Liver (tissue), 9 donors: ENCODE results near the gene IREB2. TPM values are rescaled to one million over a fixed set of nuclear protein-coding genes. Genes with fewer than 3 reads are reported as not detected.

Experiments
- DNase-seq: peaks from one replicate; pipeline ENCODE4 v3.0.0-alpha.2; 2017; ENCODE audit warnings: low spot score
- H3K27ac ChIP-seq, 2 donors: one replicate each; pipeline ENCODE4 v1.7.0; 2013; ENCODE audit warnings: inconsistent platforms in 2 of 2, low read length in 2 of 2, control low read depth in 1 of 2, low read depth in 1 of 2, mild to moderate bottlenecking in 1 of 2
- H3K27me3 ChIP-seq, 4 donors: one replicate each; pipeline versions ENCODE4 v1.6.1 to v1.7.0; 2013; ENCODE audit warnings: low read length in 3 of 4, inconsistent platforms in 1 of 4, mild to moderate bottlenecking in 1 of 4, moderate library complexity in 1 of 4; ENCODE audit not compliant: control insufficient read depth in 4 of 4, insufficient read depth in 4 of 4
- H3K36me3 ChIP-seq, 4 donors: one replicate each; pipeline versions ENCODE4 v1.6.1 to v1.7.0; 2013; ENCODE audit warnings: low read length in 3 of 4, mild to moderate bottlenecking in 3 of 4, low read depth in 1 of 4, moderate library complexity in 1 of 4; ENCODE audit not compliant: control insufficient read depth in 4 of 4, insufficient read depth in 3 of 4
- H3K4me1 ChIP-seq, 4 donors: one replicate each; pipeline versions ENCODE4 v1.6.1 to v1.7.0; 2013; ENCODE audit warnings: low read length in 3 of 4, mild to moderate bottlenecking in 3 of 4, moderate library complexity in 1 of 4; ENCODE audit not compliant: control insufficient read depth in 4 of 4, insufficient read depth in 4 of 4
- H3K4me3 ChIP-seq, 3 donors: one replicate each; pipeline versions ENCODE4 v1.6.1 to v1.7.0; 2013; ENCODE audit warnings: low read length in 3 of 3, control low read depth in 1 of 3, low read depth in 1 of 3, mild to moderate bottlenecking in 1 of 3
- H3K9ac ChIP-seq, 2 donors: one replicate each; pipeline ENCODE4 v1.7.0; 2013; ENCODE audit warnings: low read length in 2 of 2, mild to moderate bottlenecking in 2 of 2, moderate library complexity in 2 of 2, control low read depth in 1 of 2, low read depth in 1 of 2
- H3K9me3 ChIP-seq, 4 donors: one replicate each; pipeline versions ENCODE4 v1.6.1 to v1.7.0; 2013; ENCODE audit warnings: low read length in 3 of 4; ENCODE audit not compliant: control insufficient read depth in 4 of 4
- EGR1 ChIP-seq, 2 donors: IDR thresholded peaks; 2 replicates each; pipeline ENCODE4 v1.6.1; 2016 to 2018; ENCODE audit warnings: antibody characterized with exemption in 2 of 2, low read depth in 2 of 2
- FOXA1 ChIP-seq: IDR thresholded peaks from 2 replicates; pipeline ENCODE4 v1.6.1; 2016; ENCODE audit warnings: antibody characterized with exemption
- FOXA2 ChIP-seq: IDR thresholded peaks from 2 replicates; pipeline ENCODE4 v1.6.1; 2016; ENCODE audit warnings: antibody characterized with exemption
- GABPA ChIP-seq, 2 donors: IDR thresholded peaks in 1 of 2; conservative IDR thresholded peaks in 1 of 2; 2 replicates each; pipeline ENCODE4 v1.6.1; 2016; ENCODE audit warnings: antibody characterized with exemption in 2 of 2, mild to moderate bottlenecking in 1 of 2, moderate library complexity in 1 of 2
- HNF4A ChIP-seq, 2 donors: conservative IDR thresholded peaks; 2 replicates each; pipeline ENCODE4 v1.6.1; 2016; ENCODE audit warnings: antibody characterized with exemption in 2 of 2, mild to moderate bottlenecking in 2 of 2
- HNF4G ChIP-seq: IDR thresholded peaks from 2 replicates; pipeline ENCODE4 v1.6.1; 2016; ENCODE audit warnings: antibody characterized with exemption
- JUND ChIP-seq, 2 donors: IDR thresholded peaks; 2 replicates each; pipeline ENCODE4 v1.6.1; 2016; ENCODE audit warnings: antibody characterized with exemption in 2 of 2
- NR2F2 ChIP-seq: IDR thresholded peaks from 2 replicates; pipeline ENCODE4 v1.6.1; 2016; ENCODE audit warnings: antibody characterized with exemption
- RAD21 ChIP-seq, 2 donors: IDR thresholded peaks; 2 replicates each; pipeline ENCODE4 v1.6.1; 2016; ENCODE audit warnings: antibody characterized with exemption in 2 of 2, mild to moderate bottlenecking in 2 of 2
- RXRA ChIP-seq, 2 donors: IDR thresholded peaks; 2 replicates each; pipeline ENCODE4 v1.6.1; 2017 to 2018; ENCODE audit warnings: antibody characterized with exemption in 2 of 2, mild to moderate bottlenecking in 1 of 2
- SP1 ChIP-seq: IDR thresholded peaks from 2 replicates; pipeline ENCODE4 v1.6.1; 2018; ENCODE audit warnings: antibody characterized with exemption, mild to moderate bottlenecking
- TAF1 ChIP-seq: conservative IDR thresholded peaks from 2 replicates; pipeline ENCODE4 v1.6.1; 2016; ENCODE audit warnings: antibody characterized with exemption, mild to moderate bottlenecking
- YY1 ChIP-seq: IDR thresholded peaks from 2 replicates; pipeline ENCODE4 v1.6.1; 2016; ENCODE audit warnings: antibody characterized with exemption, mild to moderate bottlenecking
- WGBS: extraction: QIAGEN DNeasy Blood & Tissue Kit; methylation state at CpG from one replicate; pipeline ENCODE4 v1.1.7; 2013; 5-methylcytosine and 5-hydroxymethylcytosine counted together
- polyA plus RNA-seq, 2 donors: library from polyadenylated mRNA; stranded (reverse) in 1 of 2; unstranded in 1 of 2; fragments of 200-250 nt in 1 of 2; fragments of >200 nt in 1 of 2; fragmentation: Nextera tagmentation in 1 of 2; extraction: Ambion mirVana in 1 of 2; gene quantifications; one replicate each; pipeline versions ENCODE4 v1.2.1 to v1.2.3, GENCODE V29; 2013 to 2015
- total RNA-seq, 2 donors: library from RNA; depleted of rRNA; stranded (reverse); fragments of >200 nt; gene quantifications; one replicate each; pipeline ENCODE4 v1.2.3, GENCODE V29; 2014
- TF ChIP-seq, protein P1 (sequence below): IDR thresholded peaks from 2 replicates; pipeline ENCODE4 v1.6.1; 2016; ENCODE audit warnings: antibody characterized with exemption, mild to moderate bottlenecking
- TF ChIP-seq, protein P2 (sequence below): IDR thresholded peaks from 2 replicates; pipeline ENCODE4 v1.6.1; 2016; ENCODE audit warnings: antibody characterized with exemption
- TF ChIP-seq, protein P3 (sequence below): fragments of 150-350 bp; IDR thresholded peaks from 2 replicates; pipeline ENCODE4 v1.5.1; 2017; ENCODE audit warnings: improper control_type of control experiment, low read depth, low read length; ENCODE audit not compliant: missing input control
- TF ChIP-seq, protein P4 (sequence below): IDR thresholded peaks from 2 replicates; pipeline ENCODE4 v1.6.1; 2016; ENCODE audit warnings: antibody characterized with exemption
- TF ChIP-seq, protein P5 (sequence below): IDR thresholded peaks from 2 replicates; pipeline ENCODE4 v1.6.1; 2016; ENCODE audit warnings: antibody characterized with exemption
- donor health status: healthy.
- donor health status: healthy.
- donor health status: healthy.
- donor health status: healthy.
- donor health status: healthy.

The IREB2 gene
- total and polyA plus RNA-seq, 4 donors: 7.0 to 51.4 (median 17.0) TPM

DNA sequence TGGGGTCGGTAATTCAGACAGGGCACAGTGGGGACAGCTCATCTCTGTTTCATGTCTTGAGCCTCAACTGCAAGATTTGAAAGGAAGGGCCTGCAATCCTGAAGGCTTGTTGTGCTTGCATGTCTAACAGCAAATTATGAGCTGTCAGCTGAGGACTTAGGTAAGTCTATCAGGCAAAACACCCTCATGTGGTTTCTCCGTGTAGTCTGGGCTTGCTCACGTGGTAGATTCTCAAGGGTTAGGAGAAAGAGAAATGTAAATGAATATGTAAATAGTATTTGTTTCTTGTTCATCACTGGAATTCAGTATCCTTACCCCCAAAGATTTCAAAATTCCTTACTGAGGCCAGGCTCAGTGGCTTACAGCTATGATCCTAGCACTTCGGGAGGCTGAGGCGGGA is 39.3 kb downstream of the IREB2 start:
- H3K27me3 ChIP-seq: no peaks in the 10 kb centered on the region
- 77% methylated on average over 5 of the region's 5 CpGs for WGBS
- H3K9me3 ChIP-seq: no peaks in the 10 kb centered on the region
- H3K27ac ChIP-seq: no peak overlapping the region
- TF ChIP-seq, protein P1, sequence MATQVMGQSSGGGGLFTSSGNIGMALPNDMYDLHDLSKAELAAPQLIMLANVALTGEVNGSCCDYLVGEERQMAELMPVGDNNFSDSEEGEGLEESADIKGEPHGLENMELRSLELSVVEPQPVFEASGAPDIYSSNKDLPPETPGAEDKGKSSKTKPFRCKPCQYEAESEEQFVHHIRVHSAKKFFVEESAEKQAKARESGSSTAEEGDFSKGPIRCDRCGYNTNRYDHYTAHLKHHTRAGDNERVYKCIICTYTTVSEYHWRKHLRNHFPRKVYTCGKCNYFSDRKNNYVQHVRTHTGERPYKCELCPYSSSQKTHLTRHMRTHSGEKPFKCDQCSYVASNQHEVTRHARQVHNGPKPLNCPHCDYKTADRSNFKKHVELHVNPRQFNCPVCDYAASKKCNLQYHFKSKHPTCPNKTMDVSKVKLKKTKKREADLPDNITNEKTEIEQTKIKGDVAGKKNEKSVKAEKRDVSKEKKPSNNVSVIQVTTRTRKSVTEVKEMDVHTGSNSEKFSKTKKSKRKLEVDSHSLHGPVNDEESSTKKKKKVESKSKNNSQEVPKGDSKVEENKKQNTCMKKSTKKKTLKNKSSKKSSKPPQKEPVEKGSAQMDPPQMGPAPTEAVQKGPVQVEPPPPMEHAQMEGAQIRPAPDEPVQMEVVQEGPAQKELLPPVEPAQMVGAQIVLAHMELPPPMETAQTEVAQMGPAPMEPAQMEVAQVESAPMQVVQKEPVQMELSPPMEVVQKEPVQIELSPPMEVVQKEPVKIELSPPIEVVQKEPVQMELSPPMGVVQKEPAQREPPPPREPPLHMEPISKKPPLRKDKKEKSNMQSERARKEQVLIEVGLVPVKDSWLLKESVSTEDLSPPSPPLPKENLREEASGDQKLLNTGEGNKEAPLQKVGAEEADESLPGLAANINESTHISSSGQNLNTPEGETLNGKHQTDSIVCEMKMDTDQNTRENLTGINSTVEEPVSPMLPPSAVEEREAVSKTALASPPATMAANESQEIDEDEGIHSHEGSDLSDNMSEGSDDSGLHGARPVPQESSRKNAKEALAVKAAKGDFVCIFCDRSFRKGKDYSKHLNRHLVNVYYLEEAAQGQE: no peak
- TF ChIP-seq FOXA1 (no peak), NR2F2 (no peak), RXRA (IDR thresholded peaks at IDR 0.05) (no peak), YY1 (no peak), SP1 (no peak)
- TF ChIP-seq, protein P2, sequence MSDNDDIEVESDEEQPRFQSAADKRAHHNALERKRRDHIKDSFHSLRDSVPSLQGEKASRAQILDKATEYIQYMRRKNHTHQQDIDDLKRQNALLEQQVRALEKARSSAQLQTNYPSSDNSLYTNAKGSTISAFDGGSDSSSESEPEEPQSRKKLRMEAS: no peak
- TF ChIP-seq, protein P3, sequence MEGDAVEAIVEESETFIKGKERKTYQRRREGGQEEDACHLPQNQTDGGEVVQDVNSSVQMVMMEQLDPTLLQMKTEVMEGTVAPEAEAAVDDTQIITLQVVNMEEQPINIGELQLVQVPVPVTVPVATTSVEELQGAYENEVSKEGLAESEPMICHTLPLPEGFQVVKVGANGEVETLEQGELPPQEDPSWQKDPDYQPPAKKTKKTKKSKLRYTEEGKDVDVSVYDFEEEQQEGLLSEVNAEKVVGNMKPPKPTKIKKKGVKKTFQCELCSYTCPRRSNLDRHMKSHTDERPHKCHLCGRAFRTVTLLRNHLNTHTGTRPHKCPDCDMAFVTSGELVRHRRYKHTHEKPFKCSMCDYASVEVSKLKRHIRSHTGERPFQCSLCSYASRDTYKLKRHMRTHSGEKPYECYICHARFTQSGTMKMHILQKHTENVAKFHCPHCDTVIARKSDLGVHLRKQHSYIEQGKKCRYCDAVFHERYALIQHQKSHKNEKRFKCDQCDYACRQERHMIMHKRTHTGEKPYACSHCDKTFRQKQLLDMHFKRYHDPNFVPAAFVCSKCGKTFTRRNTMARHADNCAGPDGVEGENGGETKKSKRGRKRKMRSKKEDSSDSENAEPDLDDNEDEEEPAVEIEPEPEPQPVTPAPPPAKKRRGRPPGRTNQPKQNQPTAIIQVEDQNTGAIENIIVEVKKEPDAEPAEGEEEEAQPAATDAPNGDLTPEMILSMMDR: no peak
- TF ChIP-seq, protein P4, sequence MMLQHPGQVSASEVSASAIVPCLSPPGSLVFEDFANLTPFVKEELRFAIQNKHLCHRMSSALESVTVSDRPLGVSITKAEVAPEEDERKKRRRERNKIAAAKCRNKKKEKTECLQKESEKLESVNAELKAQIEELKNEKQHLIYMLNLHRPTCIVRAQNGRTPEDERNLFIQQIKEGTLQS: no peak
- no peak overlapping the region for H3K9ac ChIP-seq
- H3K36me3 ChIP-seq: peaks cover 6 to 56% (median 36%) of the 10 kb centered on the region in 4 donors
- no peak overlapping the region for H3K4me3 ChIP-seq
- H3K4me1 ChIP-seq: no peaks in the 10 kb centered on the region
- DNase-seq: no peak

DNA sequence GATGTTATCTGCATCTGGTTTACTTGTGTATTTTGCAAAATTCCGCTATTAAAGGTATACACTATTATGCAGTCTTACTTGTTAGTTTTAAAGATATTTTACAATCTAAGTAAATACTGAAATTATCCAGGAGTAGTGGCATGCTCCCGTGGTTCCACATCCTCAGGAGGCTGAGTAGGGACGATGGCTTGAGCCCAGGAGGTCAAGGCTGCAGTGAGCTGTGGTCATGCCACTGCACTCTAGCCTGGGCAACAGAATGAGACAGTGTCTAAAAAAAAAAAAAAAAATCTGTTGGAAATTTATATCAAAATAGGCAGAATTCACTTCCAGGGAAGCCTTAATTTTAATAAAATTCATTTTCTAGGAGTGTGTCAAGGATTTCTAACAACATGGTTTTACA is 41.6 kb downstream of the IREB2 start:
- no peak for DNase-seq
- Histone ChIP-seq H3K4me3 (no peak overlapping the region), H3K36me3 (peaks cover 10 to 55% (median 36%) of the 10 kb centered on the region in 4 donors), H3K9me3 (no peaks in the 10 kb centered on the region), H3K27ac (no peak overlapping the region), H3K4me1 (no peaks in the 10 kb centered on the region), H3K9ac (no peak overlapping the region), H3K27me3 (no peaks in the 10 kb centered on the region)
- 85% methylated on average over 3 of the region's 3 CpGs for WGBS
- no peak for TF ChIP-seq YY1
- no peak for TF ChIP-seq EGR1 (IDR thresholded peaks at IDR 0.05; ENCODE audit: low read depth in 2 of 2)
- TF ChIP-seq FOXA2: no peak
- TF ChIP-seq HNF4A (conservative IDR thresholded peaks at IDR 0.05): no peak
- no peak for TF ChIP-seq JUND (IDR thresholded peaks at IDR 0.05)
- TF ChIP-seq, protein P4: no peak
- TF ChIP-seq, protein P2: no peak
- no peak for TF ChIP-seq HNF4G
- TF ChIP-seq TAF1: no peak
- TF ChIP-seq RAD21 (IDR thresholded peaks at IDR 0.05): no peak
- no peak for TF ChIP-seq NR2F2
- TF ChIP-seq RXRA (IDR thresholded peaks at IDR 0.05): no peak
- TF ChIP-seq FOXA1: no peak
- TF ChIP-seq, protein P5, sequence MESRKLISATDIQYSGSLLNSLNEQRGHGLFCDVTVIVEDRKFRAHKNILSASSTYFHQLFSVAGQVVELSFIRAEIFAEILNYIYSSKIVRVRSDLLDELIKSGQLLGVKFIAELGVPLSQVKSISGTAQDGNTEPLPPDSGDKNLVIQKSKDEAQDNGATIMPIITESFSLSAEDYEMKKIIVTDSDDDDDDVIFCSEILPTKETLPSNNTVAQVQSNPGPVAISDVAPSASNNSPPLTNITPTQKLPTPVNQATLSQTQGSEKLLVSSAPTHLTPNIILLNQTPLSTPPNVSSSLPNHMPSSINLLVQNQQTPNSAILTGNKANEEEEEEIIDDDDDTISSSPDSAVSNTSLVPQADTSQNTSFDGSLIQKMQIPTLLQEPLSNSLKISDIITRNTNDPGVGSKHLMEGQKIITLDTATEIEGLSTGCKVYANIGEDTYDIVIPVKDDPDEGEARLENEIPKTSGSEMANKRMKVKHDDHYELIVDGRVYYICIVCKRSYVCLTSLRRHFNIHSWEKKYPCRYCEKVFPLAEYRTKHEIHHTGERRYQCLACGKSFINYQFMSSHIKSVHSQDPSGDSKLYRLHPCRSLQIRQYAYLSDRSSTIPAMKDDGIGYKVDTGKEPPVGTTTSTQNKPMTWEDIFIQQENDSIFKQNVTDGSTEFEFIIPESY: no peak
- no peak for TF ChIP-seq GABPA (IDR thresholded peaks at IDR 0.05 in 1 of 2, conservative IDR thresholded peaks at IDR 0.05 in 1 of 2)
- no peak for TF ChIP-seq SP1
- TF ChIP-seq, protein P3: no peak
